NB4 (cell line): ENCODE results near the gene RGS17.
A peak's percentile ranks its signal among the peaks of the same experiment; 100 is the strongest.

Source experiments
- DNase-seq: peaks from one replicate; pipeline ENCODE4 v3.0.0; 2010; ENCODE audit warnings: low read depth
- H3K4me3 ChIP-seq: one replicate; pipeline ENCODE4 v1.5.1; 2011; ENCODE audit warnings: mild to moderate bottlenecking, low read depth, low read length, moderate library complexity
- CTCF ChIP-seq: IDR thresholded peaks from one replicate; pipeline ENCODE4 v1.5.1; 2012; ENCODE audit warnings: low read depth, low read length
- MAX ChIP-seq: IDR thresholded peaks from 2 replicates; pipeline ENCODE4 v1.6.1; 2011; ENCODE audit warnings: low read depth, low read length
- MYC ChIP-seq: IDR thresholded peaks from 2 replicates; pipeline ENCODE4 v1.6.1; 2011; ENCODE audit warnings: low read depth, low read length
- POLR2A ChIP-seq: IDR thresholded peaks from 2 replicates; pipeline ENCODE4 v1.6.1; 2011; ENCODE audit warnings: mild to moderate bottlenecking; ENCODE audit not compliant: insufficient read length; ENCODE audit errors: extremely low read depth

Gene RGS17

GRCh38 chr6:153131037-153131981 is at the start of gene RGS17:
Gene RGS17, minus strand, starts transcription at chr6:153131282. Its CDS starts 87,264 bp downstream, at chr6:153044018.
- TF ChIP-seq CTCF (no peak), MYC (no peak), MAX (no peak), POLR2A (no peak)
- no peak within 1 kb of the TSS for H3K4me3 ChIP-seq
- DNase-seq = no peak

GRCh38 chr6:153172815-153173214 is 41.7 kb upstream of the RGS17 start:
- TF ChIP-seq CTCF (no peak), POLR2A (no peak), MYC (no peak), MAX (no peak)
- DNase-seq = no peak
- no peak overlapping the region for H3K4me3 ChIP-seq

GRCh38 chr6:153170511-153170910 is 39.4 kb upstream of the RGS17 start:
- TF ChIP-seq CTCF = no peak
- no peak for TF ChIP-seq MAX
- TF ChIP-seq MYC = no peak
- no peak for TF ChIP-seq POLR2A
- no peak overlapping the region for H3K4me3 ChIP-seq
- DNase-seq = peak; percentile 18

- no peak for DNase-seq
- H3K4me3 ChIP-seq = no peak overlapping the region
- no peak for TF ChIP-seq POLR2A
- no peak for TF ChIP-seq CTCF
- no peak for TF ChIP-seq MAX
- TF ChIP-seq MYC = no peak
These were observed 36.8 kb upstream of the RGS17 start for GRCh38 chr6:153167907-153168306.

GRCh38 chr6:153167061-153167891 is 36.2 kb upstream of the RGS17 start:
- no peak overlapping the region for H3K4me3 ChIP-seq
- TF ChIP-seq CTCF = no peak
- no peak for TF ChIP-seq MYC
- TF ChIP-seq POLR2A = no peak
- no peak for TF ChIP-seq MAX
- DNase-seq = peak; percentile 5
